Measurements from ENCODE around the gene IGIP.

DNA sequence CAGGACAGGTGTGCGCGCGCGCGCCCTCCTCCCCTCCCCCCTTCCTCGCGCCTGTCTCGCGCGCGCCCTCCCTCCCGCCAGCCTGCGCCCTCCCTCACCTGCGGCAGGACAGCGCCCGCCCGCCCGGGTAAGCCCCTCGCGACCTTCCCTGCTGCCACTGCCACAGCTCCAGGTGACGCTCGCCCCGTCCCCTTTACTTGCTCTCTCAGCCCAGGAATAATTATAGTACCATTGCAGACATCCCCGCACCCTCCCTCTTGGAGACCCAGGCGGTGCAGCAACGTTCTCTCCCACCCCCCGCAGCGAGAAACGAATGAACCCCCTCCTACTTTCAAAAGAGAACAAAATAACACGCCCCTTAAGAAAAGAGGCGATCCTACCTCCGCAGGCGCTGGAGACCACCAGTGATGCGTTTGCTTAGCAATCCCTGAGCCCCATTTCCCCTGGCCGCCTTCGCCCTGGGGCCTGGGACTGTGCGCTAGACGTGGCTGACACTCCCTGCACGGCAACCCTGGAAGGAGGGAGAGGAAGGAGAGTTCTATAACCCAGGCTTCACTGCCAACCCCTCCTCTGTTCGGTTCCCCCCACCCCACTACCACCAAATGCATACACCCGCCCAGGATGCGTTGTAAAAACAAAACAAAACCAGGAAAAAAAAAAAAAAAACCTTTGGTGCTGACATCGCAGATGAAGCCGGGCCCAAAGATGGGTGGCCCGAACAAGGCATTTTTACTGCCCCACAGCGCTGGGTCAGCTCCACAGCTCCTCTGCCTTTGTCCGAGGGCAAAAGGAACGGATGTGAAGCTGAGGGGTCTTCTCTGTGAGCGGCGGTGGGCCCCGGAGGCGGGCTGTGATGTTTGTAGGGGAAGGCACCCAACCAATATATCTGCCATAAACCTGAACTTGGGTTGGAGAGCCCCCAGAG is 17.4 kb upstream of the IGIP start:
- TF ChIP-seq POLR2A (IDR thresholded peaks at IDR 0.05) (no peak), CTCF (IDR thresholded peaks at IDR 0.05) (no peak)

All from esophagus squamous epithelium (tissue), 4 donors.